ENCODE measurements around the gene NEO1. TPM values are rescaled to one million over a fixed set of nuclear protein-coding genes. Genes with fewer than 3 reads are reported as not detected.

NEO1 gene
- total RNA-seq, 4 donors from 2014 or later, result 15.5 to 73.4 (median 24.0) TPM

- no peak for DNase-seq (ENCODE audit: low spot score)
- no peak for ATAC-seq (ENCODE audit: low FRiP score)
- no peak for TF ChIP-seq CTCF (IDR thresholded peaks at IDR 0.05)
These were observed 261.6 kb downstream of the NEO1 start for GRCh38 chr15:73313861-73314260.

- DNase-seq (ENCODE audit: low spot score) (no peak), ATAC-seq (ENCODE audit: low FRiP score) (no peak)
- TF ChIP-seq CTCF (IDR thresholded peaks at IDR 0.05), result no peak
These were observed 265.6 kb downstream of the NEO1 start for GRCh38 chr15:73317651-73318462.

- ATAC-seq (ENCODE audit: low FRiP score) (no peak), DNase-seq (ENCODE audit: low spot score) (no peak)
- TF ChIP-seq CTCF (IDR thresholded peaks at IDR 0.05), result no peak
These were observed 266.4 kb downstream of the NEO1 start for GRCh38 chr15:73318463-73319351.

DNA sequence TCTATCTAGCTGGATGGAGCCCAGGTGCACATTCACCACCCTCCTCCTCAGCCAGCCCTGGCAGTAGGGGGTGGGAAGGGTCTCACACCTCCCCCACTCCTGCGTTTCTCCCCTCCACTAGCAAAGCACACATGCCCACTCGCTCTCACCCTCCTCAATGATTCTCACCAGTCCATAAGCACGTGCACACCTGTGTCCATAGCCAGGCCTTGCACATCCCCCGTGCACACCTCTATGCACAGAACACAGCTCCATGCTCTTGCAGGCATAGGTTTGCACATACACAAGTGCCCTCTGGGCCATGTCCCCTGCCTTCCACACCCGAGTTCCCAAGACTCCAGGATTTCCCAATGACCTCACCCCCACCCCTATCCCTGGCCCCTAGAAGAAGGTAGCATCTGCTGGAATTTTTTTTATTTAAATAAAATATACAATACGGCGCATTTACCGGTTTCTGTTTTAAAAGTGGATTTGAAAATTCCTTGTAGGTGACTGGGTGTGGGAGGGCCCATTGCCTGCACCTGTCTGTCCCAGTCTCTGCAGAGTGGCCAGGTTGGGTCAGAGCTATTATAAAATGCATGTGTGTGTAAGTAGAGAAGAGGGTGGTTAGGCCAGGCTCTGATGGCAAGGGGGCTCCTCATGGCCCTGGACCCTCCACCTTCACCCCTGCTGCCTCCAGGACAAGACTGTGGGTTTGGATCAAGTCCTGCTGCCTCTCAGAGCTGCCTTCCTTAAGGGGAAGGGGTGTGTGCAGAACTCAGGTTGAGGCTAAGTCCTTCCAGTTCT is 267.4 kb downstream of the NEO1 start:
- DNase-seq (ENCODE audit: low spot score) (no peak), ATAC-seq (ENCODE audit: low FRiP score) (no peak)
- no peak for TF ChIP-seq CTCF (IDR thresholded peaks at IDR 0.05)

DNA sequence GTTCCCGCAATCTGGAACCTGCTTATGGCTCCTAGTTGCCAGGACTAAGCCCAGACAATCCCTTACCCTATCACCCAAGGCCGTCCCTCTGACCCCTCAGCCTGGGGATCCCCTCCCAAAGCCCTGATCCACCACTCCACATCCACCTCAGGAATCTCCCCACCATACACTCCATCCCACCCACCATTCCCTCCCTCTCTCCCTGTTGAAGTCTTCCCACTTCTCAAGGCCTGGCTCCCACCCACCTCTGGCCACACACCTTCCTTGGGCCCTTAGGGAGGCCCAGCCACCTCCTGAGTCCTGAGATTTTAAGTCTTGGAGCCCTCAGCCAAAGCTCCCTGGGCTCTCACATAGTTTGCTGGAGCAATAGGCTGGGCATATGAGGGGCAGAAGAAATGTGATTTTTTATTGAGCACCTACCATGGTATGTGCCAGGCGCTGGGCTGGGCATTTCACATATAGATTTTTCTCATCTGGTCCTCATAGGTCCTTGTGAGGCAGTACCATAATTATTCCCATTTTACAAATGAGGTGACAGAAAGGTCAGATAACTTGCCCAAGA is 268.4 kb downstream of the NEO1 start:
- no peak for TF ChIP-seq CTCF (IDR thresholded peaks at IDR 0.05)
- ATAC-seq (ENCODE audit: low FRiP score), result no peak
- DNase-seq (ENCODE audit: low spot score), result no peak
